K562 (cell line): ENCODE measurements around the gene SLC16A1. TPM values are rescaled to one million over a fixed set of nuclear protein-coding genes. Genes with fewer than 3 reads are reported as not detected.

ENCODE experiments used
- ATAC-seq: fragments of 200-7000 bp; cut with Tn5 transposase; 3 replicates; pipeline ENCODE4 v1.9.1; 2020; ENCODE audit warnings: moderate library complexity
- BruUV-seq: library from RNA; stranded (reverse); fragments of 400-500 nt; replicated peaks from 2 replicates; lab custom pipeline; 2021; lab: Mats Ljungman, UMichigan
- CTCF ChIA-PET: fragments of 300-600 bp; formaldehyde crosslinking; extraction: SDS; loops from one replicate; lab custom pipeline; 2021; ENCODE audit warnings: low intra/inter-chr PET ratio; lab: Yijun Ruan, JAX
- POLR2A ChIA-PET: fragments of 300-600, 350-650 bp; sonication (Branson Sonifier 250); formaldehyde crosslinking; extraction: SDS; loops from one replicate; lab custom pipeline; 2021; ENCODE audit warnings: antibody characterized with exemption, inconsistent platforms; lab: Yijun Ruan, JAX
- DNase-seq, 4 experiments: peaks; one replicate each; pipeline versions ENCODE4 v3.0.0 to v3.0.0-alpha.2; 2011 to 2018; ENCODE audit warnings: low spot score in 3 of 4, mixed read lengths in 3 of 4; ENCODE audit errors: extremely low read depth in 1 of 4
- FAIRE-seq: peaks from 2 replicates; lab custom pipeline; 2011; peaks lifted over from hg19 to GRCh38; lab: Jason Lieb, UNC
- H2AFZ ChIP-seq: 2 replicates; pipeline ENCODE4 v1.6.0; 2011; ENCODE audit warnings: low read depth, low read length, control low read depth, inconsistent platforms
- H3K27ac ChIP-seq: fragments of 200-600 bp; 3 replicates; pipeline ENCODE4 v1.8.0; 2011; ENCODE audit warnings: low read depth, mild to moderate bottlenecking, control low read depth, inconsistent platforms, low read length, moderate library complexity, mixed read lengths; ENCODE audit errors: extremely low read depth
- H3K27me3 ChIP-seq, 2 experiments: fragments of 300-600 bp in 1 of 2; 2 replicates in 1 of 2; 3 replicates in 1 of 2; pipeline versions ENCODE4 v1.6.0 to v1.8.0; 2011; ENCODE audit warnings: inconsistent platforms in 2 of 2, low read length in 2 of 2, mild to moderate bottlenecking in 1 of 2, mixed read lengths in 1 of 2, moderate library complexity in 1 of 2; ENCODE audit not compliant: control insufficient read depth in 2 of 2, insufficient read depth in 2 of 2
- H3K36me3 ChIP-seq: fragments of 300-600 bp; 3 replicates; pipeline ENCODE4 v1.8.0; 2011; ENCODE audit warnings: mild to moderate bottlenecking, low read length, inconsistent platforms; ENCODE audit not compliant: control insufficient read depth, insufficient read depth
- H3K4me1 ChIP-seq, 2 experiments: fragments of 200-600 bp in 1 of 2; replicated peaks in 1 of 2; 2 replicates in 1 of 2; 3 replicates in 1 of 2; pipeline versions ENCODE4 v1.5.1 to v1.8.0; 2011; ENCODE audit warnings: inconsistent platforms in 2 of 2, low read length in 2 of 2, mild to moderate bottlenecking in 1 of 2, mixed read lengths in 1 of 2, moderate library complexity in 1 of 2; ENCODE audit not compliant: control insufficient read depth in 2 of 2, insufficient read depth in 2 of 2
- H3K4me2 ChIP-seq: 2 replicates; pipeline ENCODE4 v1.6.1; 2011; ENCODE audit warnings: low read length, control low read depth, inconsistent platforms, mixed read lengths; ENCODE audit not compliant: insufficient read depth
- H3K4me3 ChIP-seq: fragments of 200-600 bp; sonication (generic), shearing (Covaris generic); 2 replicates; pipeline ENCODE4 v1.5.1; 2016; ENCODE audit warnings: control low read depth, inconsistent platforms
- H3K79me2 ChIP-seq: fragments of 200-600 bp; 3 replicates; pipeline ENCODE4 v1.8.0; 2011; ENCODE audit warnings: low read length, inconsistent platforms; ENCODE audit not compliant: control insufficient read depth, insufficient read depth
- H3K9ac ChIP-seq, 2 experiments: 2 replicates each; pipeline versions ENCODE4 v1.6.0 to v1.6.1; 2011; ENCODE audit warnings: low read depth in 2 of 2, low read length in 2 of 2, control low read depth in 1 of 2, inconsistent platforms in 1 of 2, mild to moderate bottlenecking in 1 of 2, mixed read lengths in 1 of 2; ENCODE audit not compliant: insufficient read depth in 1 of 2
- H3K9me1 ChIP-seq: one replicate; pipeline ENCODE4 v1.6.0; 2011; ENCODE audit warnings: inconsistent platforms, mild to moderate bottlenecking, low read length, moderate library complexity; ENCODE audit not compliant: control insufficient read depth, insufficient read depth
- H3K9me3 ChIP-seq: replicated peaks from 2 replicates; pipeline ENCODE4 v1.5.1; 2011; ENCODE audit warnings: low read depth, low read length, inconsistent platforms; ENCODE audit not compliant: control insufficient read depth, insufficient read depth
- H4K20me1 ChIP-seq: replicated peaks from 2 replicates; pipeline ENCODE4 v1.6.1; 2011; ENCODE audit warnings: low read length, inconsistent platforms, mixed read lengths; ENCODE audit not compliant: control insufficient read depth, insufficient read depth
- BRCA1 ChIP-seq, 2 experiments: fragments of 450-650 bp in 1 of 2; sonication (generic) in 1 of 2; formaldehyde crosslinking in 1 of 2; IDR thresholded peaks; 2 replicates each; pipeline versions ENCODE4 v1.5.0 to v1.6.1; 2017 to 2020; ENCODE audit warnings: mild to moderate bottlenecking in 1 of 2, missing genetic modification reagents in 1 of 2
- CAMTA2 ChIP-seq: fragments of 250-450 bp; sonication (Bioruptor Pico); conservative IDR thresholded peaks from 2 replicates; pipeline ENCODE4 v1.5.1; 2022
- CBX8 ChIP-seq: fragments of 200-600 bp; sonication (generic); IDR thresholded peaks from 2 replicates; pipeline ENCODE4 v1.6.1; 2012; ENCODE audit warnings: borderline replicate concordance, mixed run types, low read depth, mild to moderate bottlenecking, moderate library complexity, mixed read lengths, low read length, control low read depth, inconsistent platforms; ENCODE audit not compliant: poor library complexity, severe bottlenecking; ENCODE audit errors: extremely low read depth
- FOXK1 ChIP-seq: sonication (generic); formaldehyde crosslinking; IDR thresholded peaks from 2 replicates; pipeline ENCODE4 v1.8.0; 2022; ENCODE audit warnings: missing genetic modification reagents, mild to moderate bottlenecking, borderline replicate concordance
- GABPB2 ChIP-seq: fragments of 250-450 bp; sonication (Bioruptor Pico); conservative IDR thresholded peaks from 2 replicates; pipeline ENCODE4 v1.5.1; 2021; ENCODE audit warnings: mild to moderate bottlenecking
- PHF8 ChIP-seq: fragments of 200-600 bp; sonication (generic); IDR thresholded peaks from 2 replicates; pipeline ENCODE4 v1.6.1; 2012; ENCODE audit warnings: mixed run types, mild to moderate bottlenecking, inconsistent platforms, low read length, moderate library complexity, borderline replicate concordance
- RBM22 ChIP-seq: fragments of 200-400 bp; formaldehyde crosslinking; IDR thresholded peaks from 2 replicates; pipeline ENCODE4 v1.6.1; 2018; ENCODE audit warnings: low read length, low read depth; ENCODE audit not compliant: poor library complexity, severe bottlenecking
- STAT5A ChIP-seq: IDR thresholded peaks from 2 replicates; pipeline ENCODE4 v1.6.1; 2012; ENCODE audit warnings: low read length, inconsistent platforms, borderline replicate concordance
- TCFL5 ChIP-seq: fragments of 250-450 bp; sonication (Bioruptor Pico); conservative IDR thresholded peaks from 2 replicates; pipeline ENCODE4 v1.6.1; 2021; ENCODE audit warnings: mild to moderate bottlenecking, moderate library complexity, matching md5 sums
- ZNF75A ChIP-seq: fragments of 450-650 bp; formaldehyde crosslinking; IDR thresholded peaks from 2 replicates; pipeline ENCODE4 v1.4.0; 2020; ENCODE audit warnings: mild to moderate bottlenecking
- ZZZ3 ChIP-seq: fragments of 450-650 bp; IDR thresholded peaks from 2 replicates; pipeline ENCODE4 v1.6.1; 2016; ENCODE audit warnings: antibody characterized with exemption, mild to moderate bottlenecking, moderate library complexity
- WGBS: fragments of 100-300 bp; shearing (Covaris generic); methylation state at CpG from one replicate; pipeline ENCODE4 v1.1.6; 2016; ENCODE audit warnings: low coverage, mixed read lengths; ENCODE audit not compliant: insufficient coverage; ENCODE audit errors: missing lambda C conversion rate; 5-methylcytosine and 5-hydroxymethylcytosine counted together
- in situ Hi-C: fragments of 300-500 bp; cut with MboI; formaldehyde crosslinking; loops from 4 replicates; pipeline ENCODE4 v1.15.0; 2018; ENCODE audit warnings: inconsistent platforms, mixed read lengths
- intact Hi-C: fragments of 100-400 bp; cut with micrococcal nuclease; formaldehyde crosslinking; loops from 2 replicates; pipeline ENCODE4 v1.14.2; 2022
- polyA plus RNA-seq, 8 experiments: library from polyadenylated mRNA; depleted of rRNA in 4 of 8; stranded (reverse) in 5 of 8; unstranded in 3 of 8; fragments of >200 nt; fragmentation: Nextera tagmentation in 2 of 8; fragmentation: Illumina TruSeq in 1 of 8; extraction: Ambion mirVana in 2 of 8; extraction: Trizol in 1 of 8; gene quantifications; 2 replicates each; pipeline versions ENCODE4 v1.2.1 to v1.2.3, GENCODE V29; 2011 to 2014; ENCODE audit warnings: inconsistent platforms in 1 of 8, missing spikeins in 1 of 8
- total RNA-seq, 7 experiments: library from RNA; depleted of rRNA in 6 of 7; stranded (reverse); fragments of >200 nt in 6 of 7; fragmentation: Illumina TruSeq in 2 of 7; extraction: Trizol in 2 of 7; gene quantifications; 2 replicates each; pipeline versions ENCODE4 v1.2.1 to v1.2.3, GENCODE V29; 2011 to 2021; ENCODE audit warnings: low replicate concordance in 1 of 7
- TF ChIP-seq, protein P1 (sequence below): conservative IDR thresholded peaks from 2 replicates; pipeline ENCODE4 v1.6.1; 2011; ENCODE audit warnings: low read depth, mild to moderate bottlenecking, low read length; ENCODE audit not compliant: control insufficient read depth

SLC16A1 gene
- total and polyA plus RNA-seq, 9 of the 15 experiments (the other 6 are each of a cell fraction or from before 2014, with no cell fraction given), result 73.1 to 244 (median 117) TPM

DNA sequence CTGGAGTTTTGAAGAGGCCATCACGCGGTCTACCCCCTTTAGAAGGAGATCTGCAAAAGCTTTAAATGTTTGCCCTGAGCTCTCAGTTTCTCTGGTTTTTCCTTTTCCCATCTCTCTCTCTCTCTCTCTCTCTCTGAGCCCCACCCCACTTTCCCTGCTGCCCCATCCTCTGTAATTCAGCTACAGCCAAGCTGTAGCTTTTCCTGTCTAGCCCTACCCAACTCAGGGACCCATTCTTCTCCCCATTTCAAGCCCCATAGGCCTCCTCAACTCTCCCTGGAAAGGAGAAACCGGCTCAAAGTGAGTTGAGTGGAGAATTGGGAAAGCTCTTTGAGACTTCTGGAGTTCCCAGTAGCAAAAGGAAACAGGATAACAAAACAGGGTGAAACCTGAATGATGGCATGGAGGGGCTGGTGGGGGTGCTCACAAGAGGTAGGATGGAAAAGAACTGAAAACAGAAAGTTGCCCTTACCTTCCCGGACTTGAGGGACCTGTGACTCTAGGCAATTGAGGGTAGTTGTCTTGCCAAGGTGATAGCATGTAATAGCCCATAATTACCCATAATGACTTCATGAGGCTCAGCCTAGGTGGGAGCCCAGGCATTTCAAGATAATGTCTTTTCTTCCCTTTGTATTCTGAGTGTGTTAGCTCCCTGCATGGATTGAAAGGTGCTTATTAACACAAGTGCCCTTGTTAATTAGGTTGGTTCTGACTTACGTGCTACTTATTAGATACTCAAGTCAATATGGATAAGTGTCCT is 84.9 kb downstream of the SLC16A1 start:
- H3K4me2 ChIP-seq, result no peak overlapping the region
- in situ Hi-C loops, result no loop called here
- TF ChIP-seq CBX8 (no peak), RBM22 (no peak), ZZZ3 (no peak), GABPB2 (CRISPR knock-in tag) (no peak), BRCA1 (IDR thresholded peaks at IDR 0.05) (no peak), BRCA1 (CRISPR knock-in tag; IDR thresholded peaks at IDR 0.05) (no peak), CAMTA2 (no peak), TCFL5 (no peak), ZNF75A (CRISPR knock-in tag) (no peak), PHF8 (no peak), STAT5A (no peak), FOXK1 (no peak)
- TF ChIP-seq, protein P1, sequence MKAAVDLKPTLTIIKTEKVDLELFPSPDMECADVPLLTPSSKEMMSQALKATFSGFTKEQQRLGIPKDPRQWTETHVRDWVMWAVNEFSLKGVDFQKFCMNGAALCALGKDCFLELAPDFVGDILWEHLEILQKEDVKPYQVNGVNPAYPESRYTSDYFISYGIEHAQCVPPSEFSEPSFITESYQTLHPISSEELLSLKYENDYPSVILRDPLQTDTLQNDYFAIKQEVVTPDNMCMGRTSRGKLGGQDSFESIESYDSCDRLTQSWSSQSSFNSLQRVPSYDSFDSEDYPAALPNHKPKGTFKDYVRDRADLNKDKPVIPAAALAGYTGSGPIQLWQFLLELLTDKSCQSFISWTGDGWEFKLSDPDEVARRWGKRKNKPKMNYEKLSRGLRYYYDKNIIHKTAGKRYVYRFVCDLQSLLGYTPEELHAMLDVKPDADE, result no peak
- TF ChIP-seq, all 486 proteins: peak for 0
- no peaks in the 10 kb centered on the region for H4K20me1 ChIP-seq
- BruUV-seq, result no TSS peak
- no peak overlapping the region for H3K4me3 ChIP-seq
- H3K9me3 ChIP-seq, result no peaks in the 10 kb centered on the region
- ATAC-seq (no peak), DNase-seq (no peak), FAIRE-seq (no peak)
- POLR2A ChIA-PET, result interaction anchor here (0.7 to 0.9 kb wide), 2 partner anchors 11 to 20 kb away, joined by 3 to 4 read pairs; no protein-coding TSS in a partner anchor
- no peaks in the 10 kb centered on the region for H3K79me2 ChIP-seq
- no peaks in the 10 kb centered on the region for H3K27me3 ChIP-seq
- 55% methylated on average over 5 of the region's 5 CpGs for WGBS
- no peak overlapping the region for H2AFZ ChIP-seq
- H3K9me1 ChIP-seq, result no peaks in the 10 kb centered on the region
- no peak overlapping the region for H3K9ac ChIP-seq
- CTCF ChIA-PET, result interaction anchor here (0.6 kb wide), 1 partner anchor 34 kb away, joined by 3 read pairs; no protein-coding TSS in a partner anchor
- intact Hi-C loops, result loop anchor here (2.0 kb wide), 1 partner anchor 154 kb away; no protein-coding TSS in a partner anchor
- peaks cover 0 to 24% of the 10 kb centered on the region in 2 experiments; a peak in 3 of 5 replicates for H3K4me1 ChIP-seq
- H3K27ac ChIP-seq, result no peak overlapping the region
- H3K36me3 ChIP-seq, result no peaks in the 10 kb centered on the region
